ENCODE measurements around the gene MDFIC.

The MDFIC gene

DNA sequence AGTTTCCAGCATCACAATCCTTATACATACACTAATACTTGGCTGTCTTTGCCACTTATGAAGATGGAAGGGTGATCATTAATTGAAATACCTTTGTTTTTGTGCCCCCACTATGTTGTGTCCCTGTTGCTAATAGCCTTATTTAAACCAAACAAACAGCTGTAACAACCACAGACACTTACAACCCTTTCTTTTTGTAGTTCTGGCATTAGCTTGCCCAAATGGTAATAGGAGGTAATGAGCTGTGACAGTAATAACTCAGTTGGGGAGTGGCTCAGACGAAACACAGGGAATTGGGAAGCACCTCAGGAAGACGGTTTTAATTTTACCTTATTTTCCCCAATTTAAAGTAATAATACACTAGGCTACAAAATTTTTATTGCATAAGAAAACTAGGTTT lies 83.4 kb downstream of the MDFIC start:
- DNase-seq, result peak; percentile 75

- DNase-seq, result no peak
Measured at GRCh38 chr7:115005953-115006352, 84.1 kb downstream of the MDFIC start.

DNA sequence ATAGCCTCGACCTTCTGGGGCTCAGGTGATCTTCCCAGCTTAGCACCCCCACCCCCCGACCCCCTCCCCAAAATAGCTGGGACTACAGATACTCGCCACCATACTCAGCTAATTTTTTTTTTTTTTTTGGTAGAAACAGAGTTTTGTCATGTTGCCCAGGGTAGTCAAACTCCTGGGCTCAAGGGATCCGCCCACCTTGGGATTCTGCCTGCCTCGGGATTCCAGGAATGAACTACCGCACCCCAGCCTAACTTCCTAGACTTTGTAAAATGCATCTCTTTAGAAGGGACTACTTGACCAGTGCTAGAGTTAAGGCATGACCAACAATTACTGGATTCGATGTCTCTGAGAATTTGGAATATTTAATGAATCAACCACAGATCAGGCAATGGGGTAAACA lies 85.9 kb downstream of the MDFIC start:
- DNase-seq, result no peak

GRCh38 chr7:115008465-115009114 lies 86.7 kb downstream of the MDFIC start:
- no peak for DNase-seq

- no peak for DNase-seq
Measured at GRCh38 chr7:115009139-115009538, 87.2 kb downstream of the MDFIC start.

- no peak for DNase-seq
Measured at GRCh38 chr7:115009736-115010440, 88.0 kb downstream of the MDFIC start.

DNA sequence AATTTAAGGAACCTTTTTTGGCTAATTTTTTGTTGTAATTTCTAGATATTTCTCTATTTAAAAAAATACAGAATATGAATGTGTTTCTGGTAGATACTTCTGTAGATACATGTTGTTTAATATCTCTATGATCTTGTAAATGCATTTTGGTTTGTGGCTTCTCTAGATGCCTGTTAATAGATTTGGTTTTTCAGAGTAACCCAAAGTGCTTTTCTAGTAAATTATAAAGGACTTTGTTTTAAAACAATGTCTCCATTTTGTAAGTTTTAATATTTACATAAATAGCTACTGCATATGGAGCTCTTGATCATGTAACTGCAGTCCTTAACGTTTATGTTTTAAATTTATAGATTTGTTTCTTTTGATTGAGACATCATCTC lies 88.5 kb downstream of the MDFIC start:
- DNase-seq, result no peak

DNA sequence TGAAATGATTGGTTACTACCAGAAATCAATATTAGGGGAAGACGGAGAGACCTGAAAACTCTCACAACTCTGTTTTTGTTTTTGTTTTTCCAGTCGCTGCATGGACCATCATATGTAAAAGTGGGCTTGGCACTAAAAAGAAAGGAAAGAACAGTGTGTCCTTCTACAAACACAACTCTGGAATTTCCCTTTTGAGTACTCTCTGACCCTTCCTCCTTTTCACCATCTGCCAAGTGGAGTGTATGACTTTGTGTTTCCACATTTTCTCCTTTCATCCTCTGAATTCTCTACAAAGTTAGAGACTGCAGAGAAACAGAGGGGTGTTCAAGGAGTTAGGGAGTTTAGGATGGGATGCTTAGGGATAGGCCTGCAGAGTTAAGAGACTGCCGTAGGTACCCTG lies 92.0 kb downstream of the MDFIC start:
- no peak for DNase-seq

GRCh38 chr7:115014794-115015193 lies 92.9 kb downstream of the MDFIC start:
- DNase-seq, result no peak

DNA sequence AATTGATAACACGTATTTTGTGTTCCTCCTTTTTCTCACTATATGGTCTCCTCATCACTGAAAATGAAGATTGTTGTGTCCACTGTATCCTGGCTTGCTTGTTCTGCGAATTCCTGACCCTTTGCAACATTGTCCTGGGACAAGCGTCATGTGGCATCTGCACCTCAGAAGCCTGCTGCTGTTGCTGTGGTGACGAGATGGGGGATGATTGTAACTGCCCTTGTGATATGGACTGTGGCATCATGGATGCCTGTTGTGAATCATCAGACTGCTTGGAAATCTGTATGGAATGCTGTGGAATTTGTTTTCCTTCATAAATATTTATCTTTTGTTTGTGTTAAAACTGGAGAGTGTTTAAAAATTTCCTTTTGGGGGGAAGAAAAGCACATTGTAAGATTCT lies 93.7 kb downstream of the MDFIC start:
- no peak for DNase-seq

DNA sequence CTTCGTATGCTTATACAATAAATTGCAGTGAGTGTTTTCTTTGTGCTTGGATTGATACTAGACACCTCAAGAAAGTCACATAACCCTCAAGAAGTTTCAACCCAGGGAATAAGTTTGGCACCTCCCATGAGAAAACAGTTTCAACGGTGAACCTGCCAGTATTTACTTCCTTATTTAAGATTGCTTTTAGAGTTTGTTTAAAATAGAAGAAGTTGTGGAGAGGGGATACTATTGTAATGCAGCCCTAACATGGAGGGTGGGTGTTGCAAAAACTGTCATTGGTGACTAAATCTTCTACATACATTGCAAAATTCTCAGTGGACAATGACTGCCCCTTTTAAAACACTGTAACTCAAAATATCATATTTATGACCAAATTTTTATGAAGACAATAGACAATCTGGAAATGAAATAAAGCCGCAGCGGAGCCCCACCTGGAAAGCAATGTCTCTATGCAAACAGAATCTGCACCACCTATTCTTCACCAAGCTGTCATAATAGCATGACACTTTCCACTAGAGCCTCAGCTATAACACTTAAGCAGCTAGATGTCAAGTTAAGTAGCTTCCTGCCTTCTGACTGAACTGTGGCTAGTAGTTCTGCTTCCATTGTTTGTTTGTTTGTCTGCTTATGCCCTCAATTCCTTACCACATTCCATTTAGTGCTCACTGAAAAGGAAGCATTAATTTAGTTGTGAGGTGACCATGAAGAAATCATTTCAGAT lies 98.2 kb downstream of the MDFIC start:
- no peak for DNase-seq

GRCh38 chr7:115023219-115023618 lies 101.3 kb downstream of the MDFIC start:
- no peak for DNase-seq

DNA sequence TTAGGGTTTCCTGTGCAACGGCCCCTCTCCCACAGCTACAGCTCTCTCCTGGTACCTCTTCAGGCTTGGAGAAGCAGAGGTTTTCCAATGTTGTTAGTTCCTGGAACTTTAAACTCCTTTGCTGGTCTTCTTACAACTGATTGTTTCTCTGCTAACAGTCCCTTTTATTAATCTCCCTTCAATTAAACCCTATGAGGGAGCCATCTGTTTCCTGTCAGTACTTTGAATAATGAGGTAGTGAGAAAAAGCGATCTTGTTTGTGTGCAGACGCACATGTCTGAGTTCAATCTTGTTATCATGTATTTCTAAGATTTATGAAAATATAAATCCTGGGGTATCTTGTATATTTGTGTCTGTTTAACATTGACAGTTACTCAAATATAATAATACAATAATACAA lies 102.4 kb downstream of the MDFIC start:
- DNase-seq, result no peak

DNA sequence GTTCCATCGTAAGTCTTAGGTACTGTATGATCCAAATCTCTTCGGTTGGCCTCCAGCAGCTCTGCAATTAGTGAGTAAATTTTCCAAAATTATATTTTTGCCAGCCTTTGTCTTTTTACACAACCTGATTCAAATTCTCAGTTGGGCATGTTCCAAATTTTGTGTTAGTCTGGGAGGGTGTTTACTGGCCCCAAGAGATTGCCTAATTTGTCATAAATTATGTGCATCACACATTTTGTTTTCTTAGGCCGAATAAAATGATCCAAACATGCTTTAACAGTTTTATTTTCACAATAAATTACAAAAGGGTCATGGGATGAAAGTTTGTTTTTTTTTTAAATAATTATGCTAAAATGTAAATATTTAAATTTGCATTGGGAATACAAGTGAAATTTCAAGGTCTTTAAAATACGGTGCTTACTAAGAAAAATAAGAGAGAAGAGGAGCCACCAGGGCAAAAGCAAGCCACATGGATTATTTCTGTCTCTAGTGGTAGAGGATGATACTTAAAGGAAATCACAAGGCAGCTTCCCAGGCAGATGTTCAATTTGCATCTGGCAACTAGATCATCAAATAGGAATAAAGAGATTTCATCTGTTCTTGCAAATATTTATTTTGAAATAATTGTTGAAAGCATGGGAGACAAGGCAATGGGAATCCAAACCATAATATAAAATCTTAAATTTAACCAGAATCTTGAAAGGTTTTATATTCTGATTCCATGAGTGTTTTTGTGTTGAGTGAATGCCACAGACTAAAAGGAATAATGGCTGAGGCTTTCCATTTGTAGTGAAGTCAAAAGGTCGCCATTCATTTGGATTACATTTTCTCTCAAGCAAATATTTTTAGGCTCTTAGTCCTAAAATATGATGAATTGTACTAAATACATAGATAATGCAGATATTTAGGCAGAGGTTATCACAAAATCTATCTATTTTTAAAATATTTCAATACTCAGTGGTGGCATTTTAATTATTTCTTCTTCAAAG lies 111.1 kb downstream of the MDFIC start:
- no peak for DNase-seq

GRCh38 chr7:115033917-115034459 lies 112.1 kb downstream of the MDFIC start:
- no peak for DNase-seq

GRCh38 chr7:115034515-115034914 lies 112.6 kb downstream of the MDFIC start:
- DNase-seq, result no peak

DNA sequence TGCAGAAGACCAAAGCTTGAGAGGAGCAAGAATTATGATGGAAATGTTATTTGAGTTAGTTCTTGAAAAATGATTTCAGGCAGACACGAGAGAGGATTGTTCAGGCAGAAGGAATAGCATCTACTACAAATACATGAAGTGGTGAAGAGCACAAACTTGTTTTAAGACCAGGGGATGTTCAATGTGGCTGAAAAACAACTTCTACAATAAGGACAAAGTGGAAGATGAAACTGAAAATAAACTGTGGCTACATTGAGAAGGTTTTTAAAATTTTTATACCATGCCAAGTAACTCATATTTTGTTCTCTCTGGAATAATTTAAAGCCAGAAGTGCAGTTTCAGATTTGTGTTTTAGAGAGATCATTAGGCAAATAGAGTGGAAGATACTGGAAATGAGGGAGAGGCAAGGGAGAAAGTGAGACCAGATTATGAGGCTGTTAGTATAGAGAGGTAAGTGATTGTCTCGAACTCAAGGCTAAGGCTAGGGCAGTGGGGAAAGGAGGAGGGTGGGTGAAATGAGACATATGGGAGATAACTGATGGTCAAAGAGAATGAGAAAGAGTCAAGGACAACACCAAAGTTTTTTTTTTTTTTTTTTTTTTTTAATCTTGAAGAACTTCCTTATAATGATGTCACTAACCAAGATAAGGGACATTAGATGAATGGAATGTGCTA lies 115.4 kb downstream of the MDFIC start:
- no peak for DNase-seq

DNA sequence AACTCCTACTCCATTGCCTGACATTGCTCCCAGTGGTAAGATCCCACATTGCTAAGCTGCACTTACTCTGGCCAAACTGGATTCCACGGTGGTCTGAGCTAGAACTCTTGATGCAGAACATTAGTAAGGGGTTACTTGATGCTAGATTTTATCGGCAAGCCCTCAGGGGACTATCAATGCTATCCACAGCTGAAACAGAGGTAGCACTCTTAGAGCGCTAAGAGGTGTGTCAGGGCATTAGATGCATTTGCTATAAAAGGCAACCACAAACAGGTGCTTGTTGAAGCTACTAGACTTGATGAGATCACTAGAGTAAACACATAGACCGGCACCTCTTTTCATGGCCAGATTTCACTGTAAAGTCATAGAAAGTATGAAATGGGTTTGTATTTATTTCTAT lies 116.3 kb downstream of the MDFIC start:
- DNase-seq, result peak; percentile 18

- DNase-seq, result no peak
Measured at GRCh38 chr7:115040057-115040456, 118.2 kb downstream of the MDFIC start.

- no peak for DNase-seq
Measured at GRCh38 chr7:115040495-115040894, 118.6 kb downstream of the MDFIC start.

DNA sequence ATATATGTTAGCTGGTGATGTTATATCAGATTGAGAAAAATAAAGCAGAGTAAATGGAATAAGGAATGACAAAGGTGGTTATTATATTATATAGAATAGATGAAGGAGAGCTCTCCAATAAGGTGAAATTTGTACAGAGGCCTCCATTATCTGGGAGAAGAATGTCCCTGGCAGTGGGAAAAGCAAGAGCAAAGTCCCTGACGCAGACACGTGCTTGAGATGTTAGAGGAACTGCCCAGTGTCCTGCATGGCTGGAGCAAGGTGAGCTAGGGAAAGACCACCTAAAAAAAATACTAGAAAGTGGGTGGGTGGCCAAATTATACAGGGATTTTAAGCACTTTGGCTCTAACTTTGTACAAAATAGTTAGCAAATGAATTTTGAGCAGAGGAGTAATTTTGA lies 120.7 kb downstream of the MDFIC start:
- no peak for DNase-seq

DNA sequence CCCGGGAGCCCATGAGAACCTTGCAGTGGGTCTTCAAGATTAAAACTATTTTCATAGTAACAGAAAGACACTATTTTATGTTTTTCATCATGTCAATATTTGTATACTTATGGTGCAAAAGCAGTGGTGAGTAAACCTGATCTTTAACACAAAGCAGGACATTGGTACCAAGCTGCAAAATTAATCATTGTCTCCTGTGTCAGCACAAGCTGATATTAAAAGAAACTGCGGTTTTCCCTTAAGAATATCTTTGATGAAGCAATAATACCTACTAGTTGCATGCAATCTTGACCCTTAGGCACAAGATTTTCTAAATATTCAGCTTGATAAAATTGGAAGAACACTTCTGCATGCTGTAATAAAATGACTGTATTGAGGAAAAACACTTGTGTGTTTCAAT lies 121.7 kb downstream of the MDFIC start:
- no peak for DNase-seq
